GM19240 (cell line): Measurements from ENCODE around the gene MAP1A.
"Not testable (repeated sequence)": the region's sequence is repeated elsewhere in the genome, so short reads cannot be mapped to it uniquely, and the experiment has no call there.

Experiments
- DNase-seq: peaks from one replicate; pipeline ENCODE4 v3.0.0; 2011; ENCODE audit warnings: low spot score; ENCODE audit not compliant: insufficient read length

The MAP1A gene

DNA sequence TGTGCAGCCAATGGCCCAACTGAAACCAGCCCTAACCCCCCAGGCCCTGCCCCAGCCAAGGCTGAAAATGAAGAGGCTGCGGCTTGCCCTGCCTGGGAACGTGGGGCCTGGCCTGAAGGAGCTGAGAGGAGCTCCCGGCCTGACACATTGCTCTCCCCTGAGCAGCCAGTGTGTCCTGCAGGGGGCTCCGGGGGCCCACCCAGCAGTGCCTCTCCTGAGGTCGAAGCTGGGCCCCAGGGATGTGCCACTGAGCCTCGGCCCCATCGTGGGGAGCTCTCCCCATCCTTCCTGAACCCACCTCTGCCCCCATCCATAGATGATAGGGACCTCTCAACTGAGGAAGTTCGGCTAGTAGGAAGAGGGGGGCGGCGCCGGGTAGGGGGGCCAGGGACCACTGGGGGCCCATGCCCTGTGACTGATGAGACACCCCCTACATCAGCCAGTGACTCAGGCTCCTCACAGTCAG is 11.2 kb downstream of the MAP1A start:
- no peak for DNase-seq

DNA sequence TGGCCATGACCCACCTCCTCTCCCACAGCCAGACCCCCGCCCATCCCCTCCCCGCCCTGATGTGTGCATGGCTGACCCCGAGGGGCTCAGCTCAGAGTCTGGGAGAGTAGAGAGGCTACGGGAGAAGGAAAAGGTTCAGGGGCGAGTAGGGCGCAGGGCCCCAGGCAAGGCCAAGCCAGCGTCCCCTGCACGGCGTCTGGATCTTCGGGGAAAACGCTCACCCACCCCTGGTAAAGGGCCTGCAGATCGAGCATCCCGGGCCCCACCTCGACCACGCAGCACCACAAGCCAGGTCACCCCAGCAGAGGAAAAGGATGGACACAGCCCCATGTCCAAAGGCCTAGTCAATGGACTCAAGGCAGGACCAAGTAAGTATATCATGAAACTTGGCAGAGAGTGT is 11.7 kb downstream of the MAP1A start:
- no peak for DNase-seq

DNA sequence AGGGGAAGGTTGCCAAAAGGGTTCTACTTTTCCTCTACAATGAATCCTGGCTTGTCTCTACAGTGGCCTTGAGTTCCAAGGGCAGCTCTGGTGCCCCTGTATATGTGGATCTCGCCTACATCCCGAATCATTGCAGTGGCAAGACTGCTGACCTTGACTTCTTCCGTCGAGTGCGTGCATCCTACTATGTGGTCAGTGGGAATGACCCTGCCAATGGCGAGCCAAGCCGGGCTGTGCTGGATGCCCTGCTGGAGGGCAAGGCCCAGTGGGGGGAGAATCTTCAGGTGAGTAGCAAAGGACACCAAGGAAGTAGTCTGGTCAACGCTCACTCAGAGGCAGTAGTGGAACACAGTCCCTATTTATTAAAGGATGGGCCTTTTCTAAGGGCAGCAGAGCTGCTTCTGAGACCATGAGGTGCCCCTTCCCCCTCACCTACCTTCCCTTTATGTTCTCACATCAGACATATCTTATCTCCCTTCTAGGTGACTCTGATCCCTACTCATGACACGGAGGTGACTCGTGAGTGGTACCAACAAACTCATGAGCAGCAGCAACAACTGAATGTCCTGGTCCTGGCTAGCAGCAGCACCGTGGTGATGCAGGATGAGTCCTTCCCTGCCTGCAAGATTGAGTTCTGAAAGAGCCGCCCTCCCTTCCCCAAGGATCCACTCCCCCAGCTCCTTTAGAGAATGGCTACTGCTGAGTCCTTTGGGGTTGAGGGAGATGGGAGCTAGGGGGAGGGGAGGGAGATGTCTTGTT is 12.4 kb downstream of the MAP1A start:
- no peak for DNase-seq

DNA sequence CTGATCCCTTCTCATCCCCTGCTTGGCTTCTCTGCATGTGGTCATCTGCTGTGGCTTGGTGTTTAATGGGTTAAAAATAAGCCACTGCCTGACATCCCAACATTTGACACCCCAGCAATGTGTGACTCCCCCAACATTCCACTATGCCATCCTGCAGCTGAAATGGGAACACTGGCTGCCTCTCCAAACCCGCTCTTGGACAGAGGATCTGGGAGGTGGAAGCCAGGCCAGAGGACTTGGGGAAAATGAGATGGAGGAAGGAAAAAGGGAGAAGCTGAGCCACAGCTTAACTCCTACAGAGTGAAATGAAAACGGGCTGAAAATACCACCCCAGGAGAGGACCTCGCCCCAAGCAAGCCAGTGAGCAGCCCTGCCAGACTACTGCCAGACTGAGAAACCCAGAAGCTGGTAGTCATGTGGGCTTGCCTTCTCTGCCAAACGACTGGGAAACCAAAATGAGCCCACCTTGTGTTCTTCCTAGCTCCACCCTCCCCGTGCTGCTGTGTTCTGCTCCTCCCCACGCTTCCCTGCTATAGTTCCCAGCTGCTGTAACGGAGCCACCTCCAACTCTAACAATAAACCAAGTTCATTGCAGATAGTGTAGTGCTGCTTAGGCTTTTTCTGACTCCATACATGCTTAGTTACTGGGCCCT is 13.7 kb downstream of the MAP1A start:
- DNase-seq: no peak

DNA sequence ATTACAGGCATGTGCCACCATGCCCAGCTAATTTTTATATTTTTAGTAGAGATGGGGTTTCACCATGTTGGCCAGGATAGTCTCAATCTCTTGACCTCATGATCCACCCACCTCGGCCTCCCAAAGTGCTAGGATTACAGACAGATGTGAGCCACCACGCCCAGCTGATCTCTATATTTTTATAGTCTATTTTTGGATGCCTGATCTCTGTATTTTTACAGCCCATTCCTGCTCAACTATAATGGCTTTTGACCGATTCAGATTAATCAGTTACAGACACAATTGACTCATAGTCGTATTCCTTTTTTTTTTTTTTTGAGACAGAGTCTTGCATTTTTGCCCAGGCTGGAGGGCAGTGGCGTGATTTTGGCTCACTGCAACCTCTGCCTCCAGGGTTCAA is 15.4 kb downstream of the MAP1A start:
- DNase-seq: not testable (repeated sequence)

DNA sequence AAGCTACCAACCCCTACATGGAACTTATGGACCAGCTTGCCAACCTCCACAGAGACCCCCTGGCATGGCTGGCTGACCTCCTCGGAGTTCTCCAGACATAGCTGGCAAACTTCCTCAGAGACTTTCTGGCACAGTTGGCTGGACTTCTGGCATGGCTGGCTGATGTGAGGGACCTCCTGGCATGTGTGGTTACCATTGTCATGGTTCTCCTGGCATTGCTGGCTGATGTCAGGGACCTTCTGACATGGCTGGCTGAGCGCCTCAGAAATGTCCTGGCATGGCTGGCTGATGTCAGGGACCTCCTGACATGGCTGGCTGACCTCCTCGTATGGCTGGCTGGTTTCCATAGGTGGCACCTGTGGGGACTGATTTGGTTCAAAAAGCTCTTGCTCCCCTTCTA is 17.5 kb downstream of the MAP1A start:
- DNase-seq: no peak

DNA sequence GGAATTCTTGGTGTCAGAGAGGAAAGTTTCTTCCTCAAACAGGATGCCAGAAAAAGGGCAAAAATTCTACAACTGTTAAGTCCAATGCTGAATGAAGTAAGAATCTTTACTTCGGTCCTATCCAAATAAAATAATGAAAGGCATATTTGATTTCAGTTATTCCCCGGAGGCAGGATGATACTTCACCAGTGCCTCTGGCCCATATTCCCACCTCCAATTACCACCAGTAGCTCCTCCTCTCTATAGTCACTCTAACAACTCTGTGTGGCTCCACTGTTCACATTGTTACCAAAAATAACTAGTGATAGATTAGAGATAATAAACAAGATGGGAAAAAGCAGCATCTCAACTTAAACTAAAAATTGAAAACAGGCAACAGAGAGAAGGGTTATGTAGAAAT is 20.7 kb downstream of the MAP1A start:
- DNase-seq: no peak

DNA sequence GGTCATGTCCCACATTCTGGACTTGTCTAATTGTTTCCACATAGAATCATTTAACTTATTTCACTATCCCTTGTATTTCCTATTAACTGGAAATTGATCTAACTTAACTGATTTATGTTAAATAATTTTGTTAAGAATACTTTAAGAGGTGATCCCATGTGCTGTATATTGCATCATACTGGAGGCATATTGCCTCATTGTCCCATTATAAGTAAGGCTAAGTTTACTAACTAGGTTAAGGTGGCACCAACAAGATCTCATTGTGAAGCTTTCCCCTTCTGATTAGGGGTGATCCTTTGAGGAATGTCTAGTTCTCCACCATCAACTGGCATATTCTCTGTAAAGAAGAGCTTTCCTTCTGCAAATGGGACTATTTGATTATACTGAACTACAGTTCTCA is 24.4 kb downstream of the MAP1A start:
- no peak for DNase-seq

DNA sequence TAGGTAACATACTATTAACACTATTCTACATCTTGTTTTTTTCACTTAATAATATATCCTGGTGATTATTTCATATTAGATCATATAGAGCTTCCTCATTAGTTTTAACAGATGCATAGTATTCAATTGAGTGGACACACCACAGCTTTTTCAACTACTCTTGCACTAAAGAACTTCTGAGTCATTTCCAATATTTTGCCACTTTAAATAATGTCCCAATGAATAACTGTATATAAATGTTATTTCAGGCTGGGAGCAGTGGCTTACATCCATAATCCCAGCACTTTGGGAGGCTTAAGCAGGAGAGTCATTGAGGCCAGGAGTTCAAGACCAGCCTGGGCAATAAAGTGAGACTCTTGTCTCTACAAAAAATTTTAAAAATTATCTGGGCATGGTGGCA is 26.9 kb downstream of the MAP1A start:
- no peak for DNase-seq

DNA sequence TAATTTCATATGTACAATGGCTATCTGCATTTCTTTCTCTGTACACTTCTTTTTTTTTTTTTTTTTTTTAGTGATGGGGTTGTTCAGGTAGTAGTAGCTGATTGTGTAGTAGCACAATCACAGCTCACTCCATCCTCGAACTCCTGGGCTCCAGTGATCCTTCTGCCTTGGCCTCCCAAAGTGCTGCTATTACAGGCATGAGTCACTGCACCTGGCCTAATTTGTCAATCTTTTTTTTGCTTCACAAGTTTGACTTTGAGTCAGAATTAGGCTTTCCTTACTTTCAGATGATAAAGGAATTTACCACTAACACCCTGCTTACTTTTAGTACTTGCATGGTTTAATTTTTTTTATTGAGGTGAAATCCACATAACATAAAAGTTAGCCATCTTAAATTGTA is 28.0 kb downstream of the MAP1A start:
- no peak for DNase-seq

DNA sequence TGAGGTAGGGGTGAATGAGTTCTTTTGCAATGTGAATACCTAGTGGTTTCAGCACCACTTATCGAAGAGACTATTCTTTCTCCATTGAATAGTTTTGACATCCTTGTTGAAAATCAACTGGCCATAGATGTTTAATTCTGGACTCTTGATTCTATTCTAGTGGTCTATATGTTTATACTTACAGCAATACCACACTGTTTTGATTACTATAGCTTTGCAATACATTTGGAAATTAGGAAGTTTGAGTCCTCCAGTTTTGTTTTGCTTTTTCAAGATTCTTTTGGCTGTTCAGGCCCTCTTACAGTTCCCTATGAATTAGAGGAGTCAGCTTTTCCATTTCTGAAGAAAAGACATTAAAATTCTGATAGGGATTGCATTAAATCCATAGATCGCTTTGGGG is 30.1 kb downstream of the MAP1A start:
- no peak for DNase-seq

DNA sequence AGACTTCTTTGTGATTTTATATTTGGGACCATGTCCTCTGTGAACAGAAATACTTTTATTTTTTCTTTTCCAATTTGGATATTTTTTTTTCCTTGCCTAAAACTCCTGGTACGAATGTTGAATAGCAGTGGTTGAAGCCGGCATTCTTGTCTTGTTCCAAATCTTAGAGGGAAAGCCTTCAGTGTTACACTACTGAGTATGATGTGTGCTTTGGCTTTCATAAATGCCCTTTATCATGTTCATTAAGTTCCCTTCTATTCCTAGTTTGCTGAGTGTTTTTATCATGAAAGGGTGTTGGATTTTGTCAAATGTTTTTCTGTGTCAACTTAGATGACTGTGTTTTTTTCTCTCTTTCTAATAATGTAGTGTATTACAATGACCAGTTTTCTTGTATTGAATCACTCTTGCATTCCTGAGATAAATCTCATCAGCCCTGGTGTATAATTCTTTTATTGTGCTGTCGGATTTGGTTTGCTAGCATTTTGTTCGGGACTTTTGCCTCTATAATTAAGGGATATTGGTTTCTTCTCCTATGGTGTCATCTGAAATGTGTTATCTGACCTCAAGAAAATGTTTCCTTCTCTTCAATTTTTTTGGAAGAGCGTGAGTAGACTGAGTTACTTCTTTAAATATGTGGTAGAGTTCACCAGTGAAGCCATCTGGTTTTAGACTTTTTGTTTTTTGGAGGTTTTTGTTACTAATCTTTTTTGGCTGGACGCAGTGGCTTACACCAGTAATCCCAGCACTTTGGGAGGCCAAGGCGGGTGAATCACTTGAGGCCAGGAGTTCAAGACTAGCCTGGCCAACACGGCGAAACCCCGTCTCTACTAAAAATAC is 33.3 kb downstream of the MAP1A start:
- no peak for DNase-seq

DNA sequence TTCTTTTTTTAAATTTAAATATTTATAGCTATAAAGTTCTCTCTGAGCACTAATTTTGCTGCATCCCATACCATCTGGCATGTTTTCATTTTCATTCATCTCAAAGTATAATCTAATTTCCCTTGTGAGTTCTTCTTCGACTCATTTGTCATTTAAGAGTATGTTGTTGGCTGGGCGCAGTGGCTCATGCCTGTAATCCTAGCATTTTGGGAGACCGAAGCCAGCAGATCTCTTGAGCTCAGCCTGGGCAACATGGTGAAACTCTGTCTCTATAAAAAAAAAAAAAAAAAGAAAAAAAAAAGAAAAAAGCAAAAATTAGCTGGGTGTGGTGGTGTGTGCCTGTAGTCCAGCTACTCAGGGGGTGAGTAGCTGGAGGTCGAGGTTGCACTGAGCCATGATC is 34.8 kb downstream of the MAP1A start:
- DNase-seq: no peak

DNA sequence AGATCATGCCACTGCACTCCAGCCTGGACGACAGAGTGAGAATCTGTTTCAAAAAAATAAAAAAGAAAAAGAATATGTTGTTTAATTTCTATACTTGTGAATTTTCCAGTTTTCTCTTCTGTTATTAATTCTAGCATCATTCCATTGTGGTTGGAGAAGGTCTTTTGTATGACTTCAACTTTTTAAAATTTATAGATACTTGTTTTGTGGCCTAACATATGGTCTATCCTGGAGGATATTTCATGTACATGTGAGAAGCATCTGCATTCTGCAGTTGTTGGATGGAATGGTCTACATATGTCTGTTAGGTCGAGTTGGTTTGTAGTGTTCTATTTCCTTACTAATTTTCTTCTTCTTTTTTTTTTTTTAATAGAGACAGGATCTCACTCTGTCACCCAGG is 35.6 kb downstream of the MAP1A start:
- DNase-seq: no peak

DNA sequence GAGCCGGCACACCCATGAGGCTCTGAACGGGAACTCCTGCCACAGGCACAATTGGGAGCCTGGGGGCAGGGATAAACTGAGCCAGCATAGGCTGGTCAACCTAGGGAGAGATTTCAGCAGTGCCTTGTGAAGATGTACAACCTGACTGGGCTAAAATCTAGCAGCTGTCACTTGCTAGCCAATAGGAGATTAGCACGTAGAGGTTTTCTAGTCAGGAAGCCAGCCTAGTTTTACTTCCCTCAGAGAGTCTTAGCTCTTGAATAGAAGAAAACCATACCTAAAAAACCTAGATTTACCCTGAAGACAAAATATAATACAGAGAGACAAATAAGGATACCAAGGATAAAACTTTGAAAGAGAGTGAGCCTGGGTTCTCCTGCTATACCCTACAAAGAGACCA is 45.3 kb downstream of the MAP1A start:
- DNase-seq: not testable (repeated sequence)

DNA sequence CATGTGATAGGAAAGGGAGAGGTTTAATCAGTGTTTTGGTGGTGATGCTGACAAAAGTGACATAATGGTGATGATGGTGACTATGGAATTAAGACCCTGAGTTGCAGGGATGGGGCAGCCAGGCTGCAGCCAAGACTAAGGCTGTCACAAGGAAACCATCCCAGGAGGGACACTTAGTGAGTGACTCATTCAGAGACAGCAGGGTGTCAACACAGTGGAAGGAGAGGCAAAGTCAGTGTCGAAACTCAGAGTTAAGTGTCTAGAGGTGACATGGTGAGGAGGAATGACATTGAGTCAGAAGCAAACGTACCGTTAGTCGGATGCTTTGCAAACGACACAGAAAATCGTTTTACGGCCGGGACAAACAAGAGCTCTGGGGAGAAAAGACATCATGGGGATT is 46.4 kb downstream of the MAP1A start:
- not testable (repeated sequence) for DNase-seq

DNA sequence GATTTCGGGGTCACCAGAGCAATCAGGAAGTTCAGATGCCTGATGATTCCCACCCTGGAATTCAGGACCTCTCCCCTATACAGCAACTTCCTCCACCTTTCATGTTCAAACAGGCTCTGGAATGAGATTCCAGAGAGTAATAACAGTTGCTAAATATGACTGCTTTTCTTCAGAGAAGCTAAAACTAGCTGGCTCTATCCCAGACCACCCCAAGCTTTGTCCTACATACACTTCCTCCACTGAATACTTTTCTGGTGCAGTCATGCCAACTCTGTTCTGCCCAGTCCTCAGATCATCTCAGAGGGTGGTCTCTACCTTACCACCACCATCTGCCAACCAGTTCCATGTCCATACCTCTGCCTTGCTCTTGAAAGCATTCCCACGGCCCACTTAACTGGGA is 49.2 kb downstream of the MAP1A start:
- not testable (repeated sequence) for DNase-seq

DNA sequence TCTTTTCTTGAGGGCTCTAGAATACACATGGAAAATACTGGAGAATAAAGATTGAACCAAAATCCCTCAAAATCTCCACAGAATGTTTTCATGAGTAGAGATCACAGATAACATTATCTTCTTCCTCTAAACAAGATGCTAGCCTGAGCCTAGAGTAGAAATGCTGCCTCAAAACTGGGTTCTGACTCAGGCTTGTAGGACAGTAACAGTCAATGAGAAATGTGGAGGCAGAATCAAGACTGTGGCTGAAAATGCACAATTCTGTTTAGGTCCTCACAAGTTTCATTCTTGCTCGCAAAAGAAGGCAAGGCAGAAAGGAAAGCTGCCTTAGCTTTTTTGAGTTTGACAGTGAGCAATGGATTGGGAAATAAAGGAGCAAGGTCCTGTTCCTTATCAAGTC is 57.2 kb downstream of the MAP1A start:
- not testable (repeated sequence) for DNase-seq
